GM06990 (cell line): ENCODE results near the gene HSD17B4.

Experiments
- DNase-seq: peaks from one replicate; pipeline ENCODE4 v3.0.0-alpha.2; 2011; ENCODE audit not compliant: insufficient read length; ENCODE audit errors: extremely low read depth
- H3K27me3 ChIP-seq: replicated peaks from 2 replicates; pipeline ENCODE4 v1.6.0; 2011; ENCODE audit warnings: low read length; ENCODE audit not compliant: control insufficient read depth, insufficient read depth
- H3K36me3 ChIP-seq: 2 replicates; pipeline ENCODE4 v1.5.1; 2011; ENCODE audit warnings: low read length; ENCODE audit not compliant: control insufficient read depth, insufficient read depth
- H3K4me3 ChIP-seq: replicated peaks from 2 replicates; pipeline ENCODE4 v1.5.1; 2011; ENCODE audit warnings: low read depth, mild to moderate bottlenecking, control low read depth, low read length
- CTCF ChIP-seq: IDR thresholded peaks from 2 replicates; pipeline ENCODE4 v1.5.1; 2011; ENCODE audit warnings: low read length, control low read depth, mild to moderate bottlenecking, inconsistent platforms; ENCODE audit not compliant: insufficient read depth, poor library complexity, severe bottlenecking

The HSD17B4 gene

GRCh38 chr5:119458911-119459632, 6.8 kb downstream of the HSD17B4 start:
- no peak for DNase-seq
- H3K4me3 ChIP-seq = no peak overlapping the region

GRCh38 chr5:119465640-119466039, 13.3 kb downstream of the HSD17B4 start:
- no peak for TF ChIP-seq CTCF
- H3K4me3 ChIP-seq = no peak overlapping the region
- DNase-seq = no peak
- no peaks in the 10 kb centered on the region for H3K27me3 ChIP-seq
- H3K36me3 ChIP-seq = peaks cover 2% of the 10 kb centered on the region

More at GRCh38 chr5:119458911-119459632, 6.8 kb downstream of the HSD17B4 start:
- no peak for TF ChIP-seq CTCF
- H3K36me3 ChIP-seq = no peaks in the 10 kb centered on the region; the same call in 1 of the 2 replicates
- H3K27me3 ChIP-seq = no peaks in the 10 kb centered on the region

DNA sequence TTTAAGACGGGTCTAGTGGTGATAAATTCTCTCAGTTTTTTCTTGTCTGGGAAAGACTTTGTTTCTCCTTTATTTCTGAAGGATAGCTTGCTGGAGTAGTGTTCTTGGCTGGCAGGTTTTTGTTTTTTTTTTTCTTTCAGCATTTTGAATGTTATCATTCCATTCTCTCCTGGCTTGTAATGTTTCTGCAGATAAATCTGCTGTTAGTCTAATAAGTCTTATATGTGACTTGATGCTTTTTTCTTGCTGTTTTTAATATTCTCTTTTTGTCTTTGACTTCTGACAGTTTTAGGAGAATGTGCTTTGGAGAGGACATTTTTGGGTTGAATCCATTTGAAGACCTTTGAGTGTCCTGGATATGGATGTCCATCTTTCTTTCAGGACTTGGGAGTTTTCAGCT, 16.0 kb downstream of the HSD17B4 start:
- Histone ChIP-seq H3K36me3 (peaks cover 2% of the 10 kb centered on the region; the same call in 1 of the 2 replicates), H3K27me3 (no peaks in the 10 kb centered on the region), H3K4me3 (no peak overlapping the region)
- no peak for DNase-seq
- TF ChIP-seq CTCF = no peak

DNA sequence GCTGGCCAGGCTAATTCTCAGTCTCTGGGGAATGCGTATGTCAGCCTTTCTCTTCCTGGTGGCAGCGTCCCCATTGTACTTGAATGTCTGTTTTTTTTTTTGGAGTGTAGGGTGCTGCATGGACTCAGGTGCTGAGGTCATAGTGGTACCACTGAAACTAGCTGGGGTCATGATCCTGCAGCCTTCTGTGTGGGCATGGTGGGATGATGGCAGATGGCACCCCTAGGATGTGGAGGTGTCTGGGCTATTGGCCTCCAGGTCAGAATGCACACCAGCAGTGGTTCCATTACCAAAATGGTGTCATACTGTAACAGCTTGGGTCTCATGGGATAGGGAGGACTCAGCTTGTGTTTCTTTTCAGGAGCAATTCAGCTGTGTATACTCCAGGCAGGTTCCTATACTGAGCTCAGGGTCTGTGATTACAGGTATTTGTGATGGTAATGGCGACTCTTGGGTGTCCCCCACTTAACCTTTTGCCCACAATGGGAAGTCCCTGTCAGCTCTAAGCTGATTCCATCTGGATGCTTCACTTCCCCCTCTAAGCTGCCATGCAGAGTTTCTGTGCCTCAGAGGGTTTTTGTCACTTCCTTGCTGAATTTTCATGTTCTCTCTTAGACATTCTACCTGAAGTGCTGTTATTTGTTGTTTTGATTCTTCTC, 17.9 kb downstream of the HSD17B4 start:
- no peak for TF ChIP-seq CTCF
- peak; percentile 37 for DNase-seq
- Histone ChIP-seq H3K4me3 (no peak overlapping the region; the same call in 1 of the 2 replicates), H3K27me3 (no peaks in the 10 kb centered on the region), H3K36me3 (peaks cover 2% of the 10 kb centered on the region; the same call in 1 of the 2 replicates)

- DNase-seq = peak; percentile 13
- H3K36me3 ChIP-seq = peaks cover 2% of the 10 kb centered on the region; the same call in 1 of the 2 replicates
- H3K4me3 ChIP-seq = no peak overlapping the region
- TF ChIP-seq CTCF = peak; percentile 67
- H3K27me3 ChIP-seq = no peaks in the 10 kb centered on the region
Observed at GRCh38 chr5:119470851-119471451, 18.7 kb downstream of the HSD17B4 start.
